Kidney epithelial cell (primary cell): Measurements from ENCODE around the gene RSPRY1. TPM values are rescaled to one million over a fixed set of nuclear protein-coding genes. Genes with fewer than 3 reads are reported as not detected.
"Not testable (repeated sequence)": the region's sequence is repeated elsewhere in the genome, so short reads cannot be mapped to it uniquely, and the experiment has no call there.

Experiments
- DNase-seq: peaks from one replicate; pipeline ENCODE4 v3.0.0-alpha.2; 2010; ENCODE audit warnings: low read depth
- H3K27me3 ChIP-seq: 2 replicates; pipeline ENCODE4 v1.6.0; 2011; ENCODE audit warnings: low read length; ENCODE audit not compliant: control insufficient read depth, insufficient read depth
- H3K36me3 ChIP-seq: 2 replicates; pipeline ENCODE4 v1.5.1; 2011; ENCODE audit warnings: low read length; ENCODE audit not compliant: control insufficient read depth, insufficient read depth
- H3K4me3 ChIP-seq: 2 replicates; pipeline ENCODE4 v1.5.1; 2011; ENCODE audit warnings: low read depth, mild to moderate bottlenecking, control low read depth, low read length
- CTCF ChIP-seq: IDR thresholded peaks from 2 replicates; pipeline ENCODE4 v1.5.1; 2011; ENCODE audit warnings: mild to moderate bottlenecking, moderate library complexity, low read length, control low read depth, inconsistent platforms; ENCODE audit not compliant: insufficient read depth, poor library complexity, severe bottlenecking
- total RNA-seq: library from RNA; depleted of rRNA; stranded (reverse); fragments of >200 nt; gene quantifications from 2 replicates; pipeline ENCODE4 v1.2.3, GENCODE V29; 2015

The RSPRY1 gene
- total RNA-seq, 1 donor from 2014 or later, result 42.7 TPM

- H3K27me3 ChIP-seq, result no peaks in the 10 kb centered on the region
- no peaks in the 10 kb centered on the region for H3K36me3 ChIP-seq
- H3K4me3 ChIP-seq, result no peak overlapping the region
- DNase-seq, result no peak
- TF ChIP-seq CTCF, result no peak
Measured at GRCh38 chr16:57271063-57271345, 84.9 kb downstream of the RSPRY1 start.

- no peak for TF ChIP-seq CTCF
Measured at GRCh38 chr16:57271867-57272495, 85.9 kb downstream of the RSPRY1 start.

GRCh38 chr16:57273359-57273758 is 87.2 kb downstream of the RSPRY1 start:
- Histone ChIP-seq H3K4me3 (no peak overlapping the region), H3K27me3 (no peaks in the 10 kb centered on the region), H3K36me3 (no peaks in the 10 kb centered on the region)
- DNase-seq, result no peak
- TF ChIP-seq CTCF, result no peak

More at GRCh38 chr16:57271867-57272495, 85.9 kb downstream of the RSPRY1 start:
- Histone ChIP-seq H3K36me3 (no peaks in the 10 kb centered on the region), H3K4me3 (no peak overlapping the region), H3K27me3 (no peaks in the 10 kb centered on the region)
- no peak for DNase-seq

GRCh38 chr16:57273826-57274225 is 87.7 kb downstream of the RSPRY1 start:
- Histone ChIP-seq H3K36me3 (no peaks in the 10 kb centered on the region), H3K27me3 (no peaks in the 10 kb centered on the region), H3K4me3 (no peak overlapping the region)
- no peak for DNase-seq
- no peak for TF ChIP-seq CTCF

- H3K4me3 ChIP-seq, H3K36me3 ChIP-seq, H3K27me3 ChIP-seq, DNase-seq: not testable (repeated sequence)
Measured at GRCh38 chr16:57275946-57276345, 89.8 kb downstream of the RSPRY1 start.

- Histone ChIP-seq H3K27me3 (no peaks in the 10 kb centered on the region), H3K4me3 (no peak overlapping the region), H3K36me3 (no peaks in the 10 kb centered on the region)
- DNase-seq, result no peak
- no peak for TF ChIP-seq CTCF
Measured at GRCh38 chr16:57276596-57276995, 90.5 kb downstream of the RSPRY1 start.
